ENCODE measurements around the gene PLEKHG4. TPM values are rescaled to one million over a fixed set of nuclear protein-coding genes. Genes with fewer than 3 reads are reported as not detected.

Gene PLEKHG4
- total RNA-seq, 1 experiment from 2014 or later, result 5.5 TPM

DNA sequence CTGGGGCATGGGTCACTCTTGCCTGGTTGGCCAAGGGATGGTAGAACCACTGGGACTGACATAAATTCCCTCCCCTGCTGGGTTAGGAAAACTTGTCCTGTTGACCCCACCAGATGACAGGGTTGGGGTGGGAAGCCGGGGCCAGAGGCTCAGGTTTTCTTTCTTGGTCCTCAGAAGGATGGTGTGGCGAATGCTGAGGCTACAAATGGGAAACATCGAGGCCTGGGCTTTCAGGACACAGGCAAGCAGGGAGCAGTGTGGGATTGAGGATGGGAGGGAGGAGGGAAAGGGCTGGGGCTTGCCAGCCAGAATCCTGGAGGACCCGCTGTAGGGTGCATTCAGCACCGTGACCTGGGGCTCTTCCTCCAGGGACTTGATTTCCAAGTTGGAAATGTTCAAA lies 14.5 kb upstream of the PLEKHG4 start:
- peaks cover 19% of the 10 kb centered on the region for H3K4me1 Mint-ChIP-seq (ENCODE audit: low read depth, unreplicated experiment)
- H3K27me3 Mint-ChIP-seq (ENCODE audit: unreplicated experiment), result peaks cover 19% of the 10 kb centered on the region
- H3K4me3 Mint-ChIP-seq (ENCODE audit: low read depth, unreplicated experiment), result no peak overlapping the region
- peaks cover 9% of the 10 kb centered on the region for H3K36me3 Mint-ChIP-seq (ENCODE audit: insufficient read depth, unreplicated experiment)
- DNase-seq, result no peak
- BruUV-seq (replicated peaks), result no TSS peak
- H3K9me3 Mint-ChIP-seq (ENCODE audit: low read depth, unreplicated experiment), result no peaks in the 10 kb centered on the region
- CTCF ChIA-PET, result interaction anchor here (1.2 kb wide), 1 partner anchor 19 kb away, joined by 4 read pairs; no protein-coding TSS in a partner anchor
- TF ChIP-seq, protein P1, sequence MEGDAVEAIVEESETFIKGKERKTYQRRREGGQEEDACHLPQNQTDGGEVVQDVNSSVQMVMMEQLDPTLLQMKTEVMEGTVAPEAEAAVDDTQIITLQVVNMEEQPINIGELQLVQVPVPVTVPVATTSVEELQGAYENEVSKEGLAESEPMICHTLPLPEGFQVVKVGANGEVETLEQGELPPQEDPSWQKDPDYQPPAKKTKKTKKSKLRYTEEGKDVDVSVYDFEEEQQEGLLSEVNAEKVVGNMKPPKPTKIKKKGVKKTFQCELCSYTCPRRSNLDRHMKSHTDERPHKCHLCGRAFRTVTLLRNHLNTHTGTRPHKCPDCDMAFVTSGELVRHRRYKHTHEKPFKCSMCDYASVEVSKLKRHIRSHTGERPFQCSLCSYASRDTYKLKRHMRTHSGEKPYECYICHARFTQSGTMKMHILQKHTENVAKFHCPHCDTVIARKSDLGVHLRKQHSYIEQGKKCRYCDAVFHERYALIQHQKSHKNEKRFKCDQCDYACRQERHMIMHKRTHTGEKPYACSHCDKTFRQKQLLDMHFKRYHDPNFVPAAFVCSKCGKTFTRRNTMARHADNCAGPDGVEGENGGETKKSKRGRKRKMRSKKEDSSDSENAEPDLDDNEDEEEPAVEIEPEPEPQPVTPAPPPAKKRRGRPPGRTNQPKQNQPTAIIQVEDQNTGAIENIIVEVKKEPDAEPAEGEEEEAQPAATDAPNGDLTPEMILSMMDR (IDR thresholded peaks at IDR 0.05; ENCODE audit: unreplicated experiment), result no peak
- H3K27ac Mint-ChIP-seq (ENCODE audit: unreplicated experiment), result no peak overlapping the region
- intact Hi-C loops (cut with micrococcal nuclease; ENCODE audit: unreplicated experiment), result loop anchor here (5.0 kb wide), 2 partner anchors 132 to 152 kb away; partner anchors contain the start of gene ZDHHC1

- TF ChIP-seq, protein P1 (IDR thresholded peaks at IDR 0.05; ENCODE audit: unreplicated experiment), result no peak
- Mint-ChIP-seq H3K27ac (ENCODE audit: unreplicated experiment) (no peak overlapping the region), H3K27me3 (ENCODE audit: unreplicated experiment) (peaks cover 19% of the 10 kb centered on the region), H3K4me3 (ENCODE audit: low read depth, unreplicated experiment) (no peak overlapping the region), H3K9me3 (ENCODE audit: low read depth, unreplicated experiment) (no peaks in the 10 kb centered on the region), H3K4me1 (ENCODE audit: low read depth, unreplicated experiment) (peaks cover 12% of the 10 kb centered on the region), H3K36me3 (ENCODE audit: insufficient read depth, unreplicated experiment) (peaks cover 4% of the 10 kb centered on the region)
- intact Hi-C loops (cut with micrococcal nuclease; ENCODE audit: unreplicated experiment), result no loop called here
- CTCF ChIA-PET, result no interaction called here
- BruUV-seq (replicated peaks), result no TSS peak
- DNase-seq, result no peak
Measured at GRCh38 chr16:67265834-67266233, 13.5 kb upstream of the PLEKHG4 start.

- intact Hi-C loops (cut with micrococcal nuclease; ENCODE audit: unreplicated experiment), result no loop called here
- Mint-ChIP-seq H3K27ac (ENCODE audit: unreplicated experiment) (peak overlapping the region; percentile 35), H3K9me3 (ENCODE audit: low read depth, unreplicated experiment) (no peaks in the 10 kb centered on the region), H3K4me1 (ENCODE audit: low read depth, unreplicated experiment) (peaks cover 11% of the 10 kb centered on the region), H3K4me3 (ENCODE audit: low read depth, unreplicated experiment) (no peak overlapping the region), H3K36me3 (ENCODE audit: insufficient read depth, unreplicated experiment) (peaks cover 4% of the 10 kb centered on the region), H3K27me3 (ENCODE audit: unreplicated experiment) (peaks cover 8% of the 10 kb centered on the region)
- CTCF ChIA-PET, result interaction anchor here (0.5 to 1.9 kb wide), 13 partner anchors 10 to 395 kb away, joined by 3 to 13 read pairs (median 3); partner anchors contain the start of gene HSD11B2
- TF ChIP-seq, protein P1 (IDR thresholded peaks at IDR 0.05; ENCODE audit: unreplicated experiment), result no peak
- peak; percentile 73 for DNase-seq
- no TSS peak for BruUV-seq (replicated peaks)
Measured at GRCh38 chr16:67268136-67268579, 11.2 kb upstream of the PLEKHG4 start.

- no peak overlapping the region for H3K4me3 Mint-ChIP-seq (ENCODE audit: low read depth, unreplicated experiment)
- BruUV-seq (replicated peaks), result no TSS peak
- no peaks in the 10 kb centered on the region for H3K27me3 Mint-ChIP-seq (ENCODE audit: unreplicated experiment)
- intact Hi-C loops (cut with micrococcal nuclease; ENCODE audit: unreplicated experiment), result no loop called here
- peaks cover 11% of the 10 kb centered on the region for H3K4me1 Mint-ChIP-seq (ENCODE audit: low read depth, unreplicated experiment)
- H3K9me3 Mint-ChIP-seq (ENCODE audit: low read depth, unreplicated experiment), result no peaks in the 10 kb centered on the region
- TF ChIP-seq, protein P1 (IDR thresholded peaks at IDR 0.05; ENCODE audit: unreplicated experiment), result no peak
- CTCF ChIA-PET, result interaction anchor here (0.6 to 2.8 kb wide), 4 partner anchors 9 to 196 kb away, joined by 3 to 8 read pairs (median 6); partner anchors contain the start of gene SLC9A5
- no peak overlapping the region for H3K27ac Mint-ChIP-seq (ENCODE audit: unreplicated experiment)
- DNase-seq, result peak; percentile 39
- peaks cover 4% of the 10 kb centered on the region for H3K36me3 Mint-ChIP-seq (ENCODE audit: insufficient read depth, unreplicated experiment)
Measured at GRCh38 chr16:67269766-67270165, 9.6 kb upstream of the PLEKHG4 start.

Measured in Calu3 (cell line).